HEK293 (cell line): Measurements from ENCODE around the gene SLC6A3.
"Not testable (repeated sequence)": the region's sequence is repeated elsewhere in the genome, so short reads cannot be mapped to it uniquely, and the experiment has no call there.

Experiments used
- CTCF ChIA-PET: fragments of 350-600 bp; formaldehyde crosslinking; extraction: SDS; loops from one replicate; lab custom pipeline; 2021; ENCODE audit warnings: antibody characterized with exemption; lab: Yijun Ruan, JAX
- POLR2A ChIA-PET: fragments of 300-600 bp; formaldehyde crosslinking; extraction: SDS; loops from one replicate; lab custom pipeline; 2020; ENCODE audit warnings: antibody characterized with exemption, inconsistent platforms; lab: Yijun Ruan, JAX
- H3K27ac ChIP-seq: fragments of 200-500 bp; sonication (Bioruptor generic); 2 replicates; pipeline ENCODE4 v1.5.1; 2014; ENCODE audit warnings: low read depth, low read length, control low read depth, inconsistent platforms; ENCODE audit errors: extremely low read depth
- H3K36me3 ChIP-seq, 2 experiments: fragments of 200-500 bp in 1 of 2; sonication (Bioruptor generic) in 1 of 2; 1 replicate in 1 of 2; 2 replicates in 1 of 2; pipeline ENCODE4 v1.5.1; 2014 to 2017; ENCODE audit warnings: inconsistent platforms in 2 of 2, low read length in 2 of 2; ENCODE audit not compliant: control insufficient read depth in 2 of 2, insufficient read depth in 1 of 2
- H3K4me1 ChIP-seq: fragments of 200-500 bp; sonication (Bioruptor generic); 2 replicates; pipeline ENCODE4 v1.5.1; 2014; ENCODE audit warnings: mild to moderate bottlenecking, low read length, inconsistent platforms; ENCODE audit not compliant: control insufficient read depth, insufficient read depth
- H3K4me3 ChIP-seq: 2 replicates; pipeline ENCODE4 v1.5.1; 2011; ENCODE audit warnings: low read depth, mild to moderate bottlenecking, control low read depth, low read length, moderate library complexity
- H3K9me3 ChIP-seq: fragments of 200-500 bp; sonication (Bioruptor generic); 2 replicates; pipeline ENCODE4 v1.5.1; 2014; ENCODE audit warnings: low read depth, low read length, inconsistent platforms; ENCODE audit not compliant: control insufficient read depth, insufficient read depth
- BCL11A ChIP-seq: fragments of 450-650 bp; formaldehyde crosslinking; IDR thresholded peaks from 2 replicates; pipeline ENCODE4 v1.5.1; 2016; ENCODE audit warnings: low read depth, missing biosample characterization, missing genetic modification characterization
- EGR2 ChIP-seq: fragments of 450-650 bp; formaldehyde crosslinking; IDR thresholded peaks from 2 replicates; pipeline ENCODE4 v1.5.1; 2016; ENCODE audit warnings: low read depth, missing biosample characterization, missing genetic modification characterization
- GLI4 ChIP-seq: fragments of 450-650 bp; formaldehyde crosslinking; IDR thresholded peaks from 2 replicates; pipeline ENCODE4 v1.5.1; 2016; ENCODE audit warnings: missing biosample characterization, missing genetic modification characterization
- HIC1 ChIP-seq: fragments of 450-650 bp; formaldehyde crosslinking; IDR thresholded peaks from 2 replicates; pipeline ENCODE4 v1.5.1; 2016; ENCODE audit warnings: missing biosample characterization, missing genetic modification characterization
- HOXD13 ChIP-seq: sonication (generic); formaldehyde crosslinking; IDR thresholded peaks from 2 replicates; pipeline ENCODE4 v1.8.0; 2022; ENCODE audit warnings: missing genetic modification reagents, borderline replicate concordance
- PRDM4 ChIP-seq: fragments of 450-650 bp; formaldehyde crosslinking; IDR thresholded peaks from 2 replicates; pipeline ENCODE4 v1.5.1; 2017; ENCODE audit warnings: missing biosample characterization, missing genetic modification characterization
- PRDM6 ChIP-seq: fragments of 450-650 bp; formaldehyde crosslinking; IDR thresholded peaks from 2 replicates; pipeline ENCODE4 v1.5.1; 2017; ENCODE audit warnings: missing biosample characterization, missing genetic modification characterization
- SCRT1 ChIP-seq: fragments of 450-650 bp; formaldehyde crosslinking; IDR thresholded peaks from 2 replicates; pipeline ENCODE4 v1.5.1; 2016; ENCODE audit warnings: missing biosample characterization, missing genetic modification characterization, borderline replicate concordance
- ZBTB17 ChIP-seq: fragments of 450-650 bp; formaldehyde crosslinking; IDR thresholded peaks from 2 replicates; pipeline ENCODE4 v1.5.1; 2016; ENCODE audit warnings: missing biosample characterization, missing genetic modification characterization
- ZBTB8A ChIP-seq: fragments of 450-650 bp; formaldehyde crosslinking; IDR thresholded peaks from 2 replicates; pipeline ENCODE4 v1.5.1; 2016; ENCODE audit warnings: missing biosample characterization, missing genetic modification characterization
- ZFP41 ChIP-seq: fragments of 450-650 bp; formaldehyde crosslinking; IDR thresholded peaks from 2 replicates; pipeline ENCODE4 v1.5.1; 2016; ENCODE audit warnings: missing biosample characterization, missing genetic modification characterization, borderline replicate concordance
- ZNF114 ChIP-seq: fragments of 450-650 bp; formaldehyde crosslinking; IDR thresholded peaks from 2 replicates; pipeline ENCODE4 v1.5.0; 2017; ENCODE audit warnings: missing biosample characterization, missing genetic modification characterization
- ZNF138 ChIP-seq: fragments of 450-650 bp; formaldehyde crosslinking; IDR thresholded peaks from 2 replicates; pipeline ENCODE4 v1.5.1; 2016; ENCODE audit warnings: missing biosample characterization, missing genetic modification characterization, borderline replicate concordance
- ZNF174 ChIP-seq: fragments of 450-650 bp; formaldehyde crosslinking; IDR thresholded peaks from 2 replicates; pipeline ENCODE4 v1.5.0; 2017; ENCODE audit warnings: missing biosample characterization, mild to moderate bottlenecking, missing genetic modification characterization
- ZNF2 ChIP-seq: fragments of 450-650 bp; formaldehyde crosslinking; IDR thresholded peaks from 2 replicates; pipeline ENCODE4 v1.5.1; 2016; ENCODE audit warnings: missing biosample characterization, missing genetic modification characterization
- ZNF223 ChIP-seq: fragments of 450-650 bp; formaldehyde crosslinking; IDR thresholded peaks from 2 replicates; pipeline ENCODE4 v1.5.1; 2016; ENCODE audit warnings: missing biosample characterization, missing genetic modification characterization
- ZNF24 ChIP-seq: fragments of 450-650 bp; formaldehyde crosslinking; IDR thresholded peaks from 2 replicates; pipeline ENCODE4 v1.5.1; 2016; ENCODE audit warnings: missing biosample characterization, missing genetic modification characterization
- ZNF394 ChIP-seq: fragments of 450-650 bp; formaldehyde crosslinking; IDR thresholded peaks from 2 replicates; pipeline ENCODE4 v1.5.1; 2016; ENCODE audit warnings: missing biosample characterization, missing genetic modification characterization, mild to moderate bottlenecking, moderate library complexity, borderline replicate concordance
- ZNF610 ChIP-seq: fragments of 450-650 bp; formaldehyde crosslinking; IDR thresholded peaks from 2 replicates; pipeline ENCODE4 v1.5.1; 2016; ENCODE audit warnings: missing biosample characterization, missing genetic modification characterization, borderline replicate concordance
- ZNF621 ChIP-seq: fragments of 450-650 bp; formaldehyde crosslinking; IDR thresholded peaks from 2 replicates; pipeline ENCODE4 v1.5.1; 2017; ENCODE audit warnings: missing biosample characterization, missing genetic modification characterization
- ZNF629 ChIP-seq: fragments of 450-650 bp; formaldehyde crosslinking; IDR thresholded peaks from 2 replicates; pipeline ENCODE4 v1.5.1; 2017; ENCODE audit warnings: missing biosample characterization, missing genetic modification characterization
- ZNF776 ChIP-seq: fragments of 450-650 bp; formaldehyde crosslinking; IDR thresholded peaks from 2 replicates; pipeline ENCODE4 v1.5.0; 2017; ENCODE audit warnings: missing biosample characterization, missing genetic modification characterization, borderline replicate concordance
- ZSCAN23 ChIP-seq: fragments of 450-650 bp; formaldehyde crosslinking; IDR thresholded peaks from 2 replicates; pipeline ENCODE4 v1.5.1; 2016; ENCODE audit warnings: missing biosample characterization, missing genetic modification characterization

Gene SLC6A3

GRCh38 chr5:1362242-1363015 is 82.8 kb downstream of the SLC6A3 start:
- H3K4me1 ChIP-seq: no peaks in the 10 kb centered on the region
- H3K4me3 ChIP-seq: no peak overlapping the region
- H3K9me3 ChIP-seq: no peaks in the 10 kb centered on the region
- TF ChIP-seq ZBTB17 (tag by site-specific recombination) (no peak), ZNF776 (no peak), PRDM6 (no peak), ZNF621 (tag by site-specific recombination) (no peak), BCL11A (no peak), ZNF629 (no peak), HOXD13 (no peak), ZFP41 (no peak), ZNF394 (tag by site-specific recombination) (no peak), ZSCAN23 (tag by site-specific recombination) (no peak), ZNF114 (tag by site-specific recombination) (no peak)
- no peak overlapping the region for H3K27ac ChIP-seq
- CTCF ChIA-PET: interaction anchor here (0.7 to 1.0 kb wide), 5 partner anchors 8 to 282 kb away, joined by 3 to 6 read pairs (median 4); no protein-coding TSS in a partner anchor
- POLR2A ChIA-PET: interaction anchor here (1.1 kb wide), 1 partner anchor 18 kb away, joined by 3 read pairs; the partner anchor contains the start of gene CLPTM1L
- H3K36me3 ChIP-seq: no peaks in the 10 kb centered on the region

- POLR2A ChIA-PET: no interaction called here
- CTCF ChIA-PET: interaction anchor here (0.6 to 2.6 kb wide), 2 partner anchors 13 to 19 kb away, joined by 4 to 15 read pairs; no protein-coding TSS in a partner anchor
- no peaks in the 10 kb centered on the region for H3K4me1 ChIP-seq
- H3K4me3 ChIP-seq: no peak overlapping the region
- no peaks in the 10 kb centered on the region for H3K36me3 ChIP-seq
- H3K27ac ChIP-seq: no peak overlapping the region
- no peak for TF ChIP-seq EGR2
- no peak for TF ChIP-seq ZNF2 (tag by site-specific recombination)
- TF ChIP-seq ZNF223 (tag by site-specific recombination): no peak
- no peak for TF ChIP-seq ZNF610 (tag by site-specific recombination)
- no peak for TF ChIP-seq ZNF621 (tag by site-specific recombination)
- no peaks in the 10 kb centered on the region for H3K9me3 ChIP-seq
Observed at GRCh38 chr5:1360861-1361260, 84.4 kb downstream of the SLC6A3 start.

- H3K27ac ChIP-seq, H3K4me1 ChIP-seq, H3K4me3 ChIP-seq, POLR2A ChIA-PET, H3K9me3 ChIP-seq, H3K36me3 ChIP-seq: not testable (repeated sequence)
- CTCF ChIA-PET: interaction anchor here (0.6 to 2.6 kb wide), 2 partner anchors 13 to 20 kb away, joined by 4 to 15 read pairs; no protein-coding TSS in a partner anchor
Observed at GRCh38 chr5:1360367-1360766, 84.9 kb downstream of the SLC6A3 start.

- no peaks in the 10 kb centered on the region for H3K9me3 ChIP-seq
- ChIA-PET CTCF (interaction anchor here (2.6 kb wide), 1 partner anchor 21 kb away, joined by 15 read pairs; no protein-coding TSS in a partner anchor), POLR2A (no interaction called here)
- H3K4me1 ChIP-seq: no peaks in the 10 kb centered on the region
- no peak overlapping the region for H3K27ac ChIP-seq
- no peaks in the 10 kb centered on the region for H3K36me3 ChIP-seq
- H3K4me3 ChIP-seq: no peak overlapping the region
- no peak for TF ChIP-seq SCRT1 (tag by site-specific recombination)
- no peak for TF ChIP-seq GLI4 (tag by site-specific recombination)
- no peak for TF ChIP-seq ZNF114 (tag by site-specific recombination)
- TF ChIP-seq ZNF24 (tag by site-specific recombination): no peak
- TF ChIP-seq HIC1 (tag by site-specific recombination): no peak
- TF ChIP-seq ZBTB8A (tag by site-specific recombination): no peak
- no peak for TF ChIP-seq ZNF138
- TF ChIP-seq ZNF174 (tag by site-specific recombination): no peak
- TF ChIP-seq PRDM4 (tag by site-specific recombination): no peak
Observed at GRCh38 chr5:1359713-1360112, 85.5 kb downstream of the SLC6A3 start.
